ENCODE data around the gene TOB1. TPM values are rescaled to one million over a fixed set of nuclear protein-coding genes. Genes with fewer than 3 reads are reported as not detected.

Gene TOB1
- total RNA-seq, 1 donor from 2014 or later: 2.9 TPM

GRCh38 chr17:50830994-50831393, 35.2 kb downstream of the TOB1 start:
- no peak for DNase-seq

GRCh38 chr17:50830352-50830751, 35.8 kb downstream of the TOB1 start:
- no peak for DNase-seq

- no peak for DNase-seq
Observed at GRCh38 chr17:50829332-50829731, 36.8 kb downstream of the TOB1 start.

GRCh38 chr17:50828508-50829170, 37.5 kb downstream of the TOB1 start:
- DNase-seq: no peak

GRCh38 chr17:50825188-50825587, 41.0 kb downstream of the TOB1 start:
- no peak for DNase-seq

GRCh38 chr17:50824429-50824828, 41.7 kb downstream of the TOB1 start:
- DNase-seq: no peak

GRCh38 chr17:50822550-50822949, 43.6 kb downstream of the TOB1 start:
- no peak for DNase-seq

GRCh38 chr17:50820651-50821050, 45.5 kb downstream of the TOB1 start:
- DNase-seq: no peak

GRCh38 chr17:50818921-50819657, 47.1 kb downstream of the TOB1 start:
- no peak for DNase-seq

- no peak for DNase-seq
Observed at GRCh38 chr17:50818261-50818660, 47.9 kb downstream of the TOB1 start.

GRCh38 chr17:50817838-50818237, 48.3 kb downstream of the TOB1 start:
- DNase-seq: no peak

GRCh38 chr17:50816771-50817751, 49.1 kb downstream of the TOB1 start:
- DNase-seq: peak; percentile 50

- DNase-seq: no peak
Observed at GRCh38 chr17:50816271-50816670, 49.9 kb downstream of the TOB1 start.

- DNase-seq: no peak
Observed at GRCh38 chr17:50815400-50815799, 50.8 kb downstream of the TOB1 start.

GRCh38 chr17:50813583-50813982, 52.6 kb downstream of the TOB1 start:
- DNase-seq: no peak

Other genes starting within 250 kb of the TOB1 start
- 1.3 and 2.7 TPM in 2 replicates for gene ABCC3, start 231.5 kb downstream of the TOB1 start, total RNA-seq
- 33.2 and 35.4 TPM in 2 replicates for gene ANKRD40, start 158.4 kb downstream of the TOB1 start, total RNA-seq
- gene LUC7L3, start 146.8 kb downstream of the TOB1 start, total RNA-seq: 21.4 and 31.5 TPM in 2 replicates
- not detected in 2 replicates for gene ANKRD40CL, start 98.8 kb downstream of the TOB1 start, total RNA-seq
- not detected in 2 replicates for gene WFIKKN2, start 30.8 kb downstream of the TOB1 start, total RNA-seq